MM.1S (cell line): ENCODE data around the gene GBF1.

ENCODE experiments used
- DNase-seq: peaks from one replicate; pipeline ENCODE4 v3.0.0-alpha.2; 2015
- H2AFZ ChIP-seq: fragments of 300-600 bp; sonication (generic); 2 replicates; pipeline ENCODE4 v1.6.0; 2016; ENCODE audit warnings: antibody characterized with exemption, low read length
- H3F3A ChIP-seq: fragments of 300-600 bp; sonication (generic); 2 replicates; pipeline ENCODE4 v1.6.1; 2016; ENCODE audit warnings: mild to moderate bottlenecking, antibody characterized with exemption, low read length, moderate library complexity, mixed read lengths; ENCODE audit not compliant: insufficient read depth
- H3K27ac ChIP-seq: fragments of 300-600 bp; sonication (generic); 2 replicates; pipeline ENCODE4 v1.5.1; 2016; ENCODE audit warnings: mild to moderate bottlenecking, low read length
- H3K27me3 ChIP-seq: fragments of 300-600 bp; sonication (generic); replicated peaks from 2 replicates; pipeline ENCODE4 v1.6.0; 2016; ENCODE audit warnings: low read length; ENCODE audit not compliant: insufficient read depth
- H3K36me3 ChIP-seq: fragments of 300-600 bp; sonication (generic); replicated peaks from 2 replicates; pipeline ENCODE4 v1.6.1; 2016; ENCODE audit warnings: mild to moderate bottlenecking, low read length, mixed read lengths; ENCODE audit not compliant: insufficient read depth
- H3K4me1 ChIP-seq: fragments of 300-600 bp; sonication (generic); 2 replicates; pipeline ENCODE4 v1.6.1; 2016; ENCODE audit warnings: low read length, mixed read lengths
- H3K4me2 ChIP-seq: fragments of 300-600 bp; sonication (generic); 2 replicates; pipeline ENCODE4 v1.6.0; 2016; ENCODE audit warnings: low read depth, low read length
- H3K4me3 ChIP-seq: fragments of 300-600 bp; sonication (generic); 2 replicates; pipeline ENCODE4 v1.5.1; 2016; ENCODE audit warnings: low read length, mixed read lengths
- H3K79me2 ChIP-seq: fragments of 300-600 bp; sonication (generic); 2 replicates; pipeline ENCODE4 v1.6.1; 2016; ENCODE audit warnings: mixed run types, low read length, mixed read lengths
- H3K9ac ChIP-seq: fragments of 300-600 bp; sonication (generic); 2 replicates; pipeline ENCODE4 v1.6.1; 2016; ENCODE audit warnings: low read length, mixed read lengths
- H3K9me2 ChIP-seq: fragments of 300-600 bp; sonication (generic); replicated peaks from 2 replicates; pipeline ENCODE4 v1.6.1; 2016; ENCODE audit warnings: mild to moderate bottlenecking, low read length, mixed read lengths; ENCODE audit not compliant: insufficient read depth
- H3K9me3 ChIP-seq: fragments of 300-600 bp; sonication (generic); replicated peaks from 2 replicates; pipeline ENCODE4 v1.6.1; 2016; ENCODE audit warnings: mild to moderate bottlenecking, low read length, mixed read lengths; ENCODE audit not compliant: insufficient read depth
- H4K20me1 ChIP-seq: fragments of 300-600 bp; sonication (generic); 2 replicates; pipeline ENCODE4 v1.6.1; 2016; ENCODE audit warnings: mild to moderate bottlenecking, low read length, moderate library complexity, mixed read lengths; ENCODE audit not compliant: insufficient read depth
- CTCF ChIP-seq: fragments of 300-600 bp; sonication (generic); IDR thresholded peaks from 2 replicates; pipeline ENCODE4 v1.5.1; 2016; ENCODE audit warnings: antibody characterized with exemption, low read length, mixed read lengths
- EZH2 ChIP-seq: fragments of 300-600 bp; sonication (generic); optimal IDR thresholded peaks from 2 replicates; pipeline ENCODE3; 2017; ENCODE audit warnings: low read depth, mild to moderate bottlenecking, antibody characterized with exemption, low read length, mixed read lengths
- EZH2phosphoT487 ChIP-seq: fragments of 300-600 bp; sonication (generic); IDR thresholded peaks from 2 replicates; pipeline ENCODE4 v1.6.1; 2018; ENCODE audit warnings: antibody characterized with exemption, low read length

The GBF1 gene

GRCh38 chr10:102400598-102401341 lies 155.4 kb downstream of the GBF1 start:
- Histone ChIP-seq H3K9me3 (no peaks in the 10 kb centered on the region), H3F3A (peaks cover 45% of the 10 kb centered on the region), H4K20me1 (peaks cover 11% of the 10 kb centered on the region; the same call in 1 of the 2 replicates), H3K9ac (no peak overlapping the region), H3K79me2 (peaks cover 40% of the 10 kb centered on the region), H3K4me1 (peaks cover 24% of the 10 kb centered on the region), H3K4me3 (no peak overlapping the region), H3K36me3 (peaks cover 15% of the 10 kb centered on the region), H3K4me2 (no peak overlapping the region), H3K9me2 (no peaks in the 10 kb centered on the region), H3K27me3 (no peaks in the 10 kb centered on the region), H3K27ac (no peak overlapping the region), H2AFZ (no peak overlapping the region)
- no peak for DNase-seq
- TF ChIP-seq EZH2 (no peak), CTCF (no peak), EZH2phosphoT487 (no peak)

DNA sequence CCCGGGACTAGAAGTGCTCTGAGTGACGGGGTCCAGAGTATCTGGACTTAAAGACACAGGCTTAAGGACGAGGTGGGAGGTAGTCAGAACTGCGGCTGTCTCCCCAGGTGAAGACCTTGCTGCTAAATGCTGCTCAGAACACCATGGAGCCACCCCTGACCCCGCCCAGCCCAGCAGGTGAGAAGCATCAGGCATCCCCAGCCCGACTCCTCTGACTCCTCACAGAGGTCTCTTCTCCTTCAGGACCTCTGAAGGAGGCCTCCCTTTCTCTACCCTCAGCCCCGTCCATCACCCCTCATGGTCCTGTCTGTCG lies 156.0 kb downstream of the GBF1 start:
- Histone ChIP-seq H3K79me2 (peaks cover 35% of the 10 kb centered on the region), H3K9me2 (no peaks in the 10 kb centered on the region), H3K9me3 (no peaks in the 10 kb centered on the region), H3F3A (peaks cover 45% of the 10 kb centered on the region), H4K20me1 (peaks cover 11% of the 10 kb centered on the region; the same call in 1 of the 2 replicates), H3K27me3 (no peaks in the 10 kb centered on the region; the same call in 1 of the 2 replicates), H3K27ac (no peak overlapping the region), H3K36me3 (peaks cover 15% of the 10 kb centered on the region), H3K4me1 (peaks cover 24% of the 10 kb centered on the region), H3K4me3 (no peak overlapping the region), H3K9ac (no peak overlapping the region), H3K4me2 (no peak overlapping the region), H2AFZ (no peak overlapping the region)
- DNase-seq = no peak
- TF ChIP-seq CTCF (no peak), EZH2 (no peak), EZH2phosphoT487 (no peak)

DNA sequence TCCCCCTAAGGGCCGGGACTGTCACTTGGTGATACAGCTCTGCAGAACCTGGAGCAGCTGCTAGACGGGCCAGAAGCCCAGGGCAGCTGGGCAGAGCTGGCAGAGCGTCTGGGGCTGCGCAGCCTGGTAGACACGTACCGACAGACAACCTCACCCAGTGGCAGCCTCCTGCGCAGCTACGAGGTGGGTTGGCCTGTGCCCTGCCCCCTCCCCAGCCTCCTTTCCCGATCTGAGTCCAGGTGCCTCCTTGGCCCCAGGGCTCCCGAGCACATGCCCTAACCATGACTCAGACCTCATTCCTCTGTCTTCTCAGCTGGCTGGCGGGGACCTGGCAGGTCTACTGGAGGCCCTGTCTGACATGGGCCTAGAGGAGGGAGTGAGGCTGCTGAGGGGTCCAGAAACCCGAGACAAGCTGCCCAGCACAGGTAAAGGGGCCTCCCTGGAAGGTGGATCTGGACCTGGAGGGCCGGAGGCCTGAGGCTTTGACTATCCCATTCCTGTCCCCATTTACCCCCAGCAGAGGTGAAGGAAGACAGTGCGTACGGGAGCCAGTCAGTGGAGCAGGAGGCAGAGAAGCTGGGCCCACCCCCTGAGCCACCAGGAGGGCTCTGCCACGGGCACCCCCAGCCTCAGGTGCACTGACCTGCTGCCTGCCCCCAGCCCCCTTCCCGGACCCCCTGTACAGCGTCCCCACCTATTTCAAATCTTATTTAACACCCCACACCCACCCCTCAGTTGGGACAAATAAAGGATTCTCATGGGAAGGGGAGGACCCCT lies 156.6 kb downstream of the GBF1 start:
- H3K27ac ChIP-seq = no peak overlapping the region
- H3K4me3 ChIP-seq = no peak overlapping the region
- H4K20me1 ChIP-seq = peaks cover 11% of the 10 kb centered on the region; the same call in 1 of the 2 replicates
- H3K9me2 ChIP-seq = no peaks in the 10 kb centered on the region
- H3K4me1 ChIP-seq = peaks cover 20% of the 10 kb centered on the region
- H3K36me3 ChIP-seq = peaks cover 15% of the 10 kb centered on the region
- no peak overlapping the region for H3K9ac ChIP-seq
- no peak overlapping the region for H2AFZ ChIP-seq
- peaks cover 40% of the 10 kb centered on the region for H3F3A ChIP-seq
- TF ChIP-seq CTCF (no peak), EZH2phosphoT487 (no peak), EZH2 (no peak)
- H3K4me2 ChIP-seq = no peak overlapping the region
- H3K27me3 ChIP-seq = peaks cover under 1% of the 10 kb centered on the region; the same call in 1 of the 2 replicates
- H3K9me3 ChIP-seq = no peaks in the 10 kb centered on the region
- DNase-seq = no peak
- peaks cover 28% of the 10 kb centered on the region for H3K79me2 ChIP-seq
